Neural progenitor cell (in vitro differentiated cells): ENCODE results near the gene HDAC4.

Experiments
- EZH2 ChIP-seq: fragments of 200-600 bp; sonication (generic); IDR thresholded peaks from 2 replicates; pipeline ENCODE4 v1.6.1; 2017; ENCODE audit warnings: antibody characterized with exemption, mild to moderate bottlenecking, moderate library complexity
- TF ChIP-seq, protein P1 (sequence below): fragments of 200-600 bp; sonication (generic); IDR thresholded peaks from 2 replicates; pipeline ENCODE4 v1.5.1; 2017; ENCODE audit warnings: antibody characterized with exemption, mild to moderate bottlenecking

DNA sequence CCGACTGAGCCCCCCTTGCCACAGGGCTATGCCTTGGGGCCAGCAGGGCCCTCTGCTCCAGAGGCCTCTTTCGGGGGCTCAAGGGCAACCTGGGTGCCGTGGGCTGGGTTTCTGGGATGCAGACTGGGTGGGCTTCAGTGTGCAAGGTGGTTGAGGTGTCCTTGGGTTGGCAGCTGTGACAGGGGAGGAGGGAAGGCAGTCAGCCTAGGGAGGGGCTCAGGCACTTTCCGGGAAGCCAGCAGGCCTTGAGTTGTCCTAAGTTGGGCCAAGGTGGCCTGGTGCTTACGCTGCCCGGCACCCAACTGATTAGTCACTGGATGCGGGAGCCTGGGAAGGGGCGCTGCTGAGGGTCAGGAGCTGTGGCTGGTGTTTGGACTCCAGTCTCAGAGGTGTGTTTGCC is 353.4 kb downstream of the HDAC4 start:
- TF ChIP-seq, protein P1, sequence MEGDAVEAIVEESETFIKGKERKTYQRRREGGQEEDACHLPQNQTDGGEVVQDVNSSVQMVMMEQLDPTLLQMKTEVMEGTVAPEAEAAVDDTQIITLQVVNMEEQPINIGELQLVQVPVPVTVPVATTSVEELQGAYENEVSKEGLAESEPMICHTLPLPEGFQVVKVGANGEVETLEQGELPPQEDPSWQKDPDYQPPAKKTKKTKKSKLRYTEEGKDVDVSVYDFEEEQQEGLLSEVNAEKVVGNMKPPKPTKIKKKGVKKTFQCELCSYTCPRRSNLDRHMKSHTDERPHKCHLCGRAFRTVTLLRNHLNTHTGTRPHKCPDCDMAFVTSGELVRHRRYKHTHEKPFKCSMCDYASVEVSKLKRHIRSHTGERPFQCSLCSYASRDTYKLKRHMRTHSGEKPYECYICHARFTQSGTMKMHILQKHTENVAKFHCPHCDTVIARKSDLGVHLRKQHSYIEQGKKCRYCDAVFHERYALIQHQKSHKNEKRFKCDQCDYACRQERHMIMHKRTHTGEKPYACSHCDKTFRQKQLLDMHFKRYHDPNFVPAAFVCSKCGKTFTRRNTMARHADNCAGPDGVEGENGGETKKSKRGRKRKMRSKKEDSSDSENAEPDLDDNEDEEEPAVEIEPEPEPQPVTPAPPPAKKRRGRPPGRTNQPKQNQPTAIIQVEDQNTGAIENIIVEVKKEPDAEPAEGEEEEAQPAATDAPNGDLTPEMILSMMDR: no peak
- no peak for TF ChIP-seq EZH2
